ENCODE data around the gene P2RX6.

Gene P2RX6

DNA sequence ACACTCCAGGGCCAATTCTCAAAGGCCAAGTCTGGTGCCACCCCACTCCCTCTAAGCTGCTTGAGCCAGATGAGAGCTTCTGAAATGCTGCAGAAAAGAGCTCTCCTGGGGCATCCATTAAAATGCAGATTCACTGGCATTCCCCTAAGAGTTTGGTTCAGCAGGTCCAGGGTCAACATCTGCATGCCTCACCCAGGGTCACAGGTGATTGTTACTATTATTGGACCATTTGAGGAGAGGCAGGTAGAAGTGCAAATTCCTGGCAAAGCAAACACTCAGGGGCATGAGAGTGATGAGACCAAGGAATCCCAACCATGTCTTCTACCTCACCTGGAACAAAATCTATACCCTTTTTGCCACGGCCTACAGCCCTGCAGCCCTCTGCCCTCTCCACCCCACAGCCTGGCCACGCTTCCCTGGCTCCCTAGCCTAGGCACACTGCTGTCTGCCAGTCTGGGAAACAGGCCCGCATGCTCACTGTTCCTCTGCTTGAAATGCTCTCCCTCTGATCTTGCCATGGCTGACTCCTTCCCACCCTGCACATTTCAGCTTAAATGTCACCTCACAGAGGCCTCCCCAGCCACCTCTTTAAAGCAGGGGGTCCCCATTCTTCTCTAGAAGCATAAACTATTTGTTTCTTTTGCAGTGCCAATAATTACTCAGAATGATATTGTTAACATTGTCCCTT lies 4.4 kb upstream of the P2RX6 start:
- H3K4me2 ChIP-seq (ENCODE audit: insufficient read depth, low read length): no peak overlapping the region
- no peak overlapping the region for H3K9ac ChIP-seq (ENCODE audit: low read depth, low read length)
- no peak overlapping the region for H3K4me3 ChIP-seq (ENCODE audit: low read depth in 1 of 2, low read length in 2 of 2)
- H3K9me3 ChIP-seq (ENCODE audit: insufficient read depth, low read length, severe bottlenecking): no peaks in the 10 kb centered on the region
- H3K79me2 ChIP-seq (ENCODE audit: insufficient read depth, low read length): no peaks in the 10 kb centered on the region
- H3K4me1 ChIP-seq (ENCODE audit: insufficient read depth, low read length): peaks cover 15% of the 10 kb centered on the region
- TF ChIP-seq, protein P1, sequence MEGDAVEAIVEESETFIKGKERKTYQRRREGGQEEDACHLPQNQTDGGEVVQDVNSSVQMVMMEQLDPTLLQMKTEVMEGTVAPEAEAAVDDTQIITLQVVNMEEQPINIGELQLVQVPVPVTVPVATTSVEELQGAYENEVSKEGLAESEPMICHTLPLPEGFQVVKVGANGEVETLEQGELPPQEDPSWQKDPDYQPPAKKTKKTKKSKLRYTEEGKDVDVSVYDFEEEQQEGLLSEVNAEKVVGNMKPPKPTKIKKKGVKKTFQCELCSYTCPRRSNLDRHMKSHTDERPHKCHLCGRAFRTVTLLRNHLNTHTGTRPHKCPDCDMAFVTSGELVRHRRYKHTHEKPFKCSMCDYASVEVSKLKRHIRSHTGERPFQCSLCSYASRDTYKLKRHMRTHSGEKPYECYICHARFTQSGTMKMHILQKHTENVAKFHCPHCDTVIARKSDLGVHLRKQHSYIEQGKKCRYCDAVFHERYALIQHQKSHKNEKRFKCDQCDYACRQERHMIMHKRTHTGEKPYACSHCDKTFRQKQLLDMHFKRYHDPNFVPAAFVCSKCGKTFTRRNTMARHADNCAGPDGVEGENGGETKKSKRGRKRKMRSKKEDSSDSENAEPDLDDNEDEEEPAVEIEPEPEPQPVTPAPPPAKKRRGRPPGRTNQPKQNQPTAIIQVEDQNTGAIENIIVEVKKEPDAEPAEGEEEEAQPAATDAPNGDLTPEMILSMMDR (IDR thresholded peaks at IDR 0.05; ENCODE audit: borderline replicate concordance, extremely low read depth, low read length, poor library complexity, severe bottlenecking): no peak
- TF ChIP-seq EZH2 (IDR thresholded peaks at IDR 0.05; ENCODE audit: borderline replicate concordance, low read depth, low read length, severe bottlenecking): no peak
- ATAC-seq (ENCODE audit: insufficient read depth, low read depth): no peak
- no peak overlapping the region for H2AFZ ChIP-seq (ENCODE audit: low read depth, low read length)
- no peak overlapping the region for H3K27ac ChIP-seq (ENCODE audit: low read length)
- peaks cover 12% of the 10 kb centered on the region; the same call in 1 of the 2 replicates for H4K20me1 ChIP-seq (ENCODE audit: insufficient read depth, low read length)
- H3K27me3 ChIP-seq (ENCODE audit: insufficient read depth, low read length, poor library complexity): peaks cover 9% of the 10 kb centered on the region
- no peak for DNase-seq
- no peaks in the 10 kb centered on the region for H3K36me3 ChIP-seq (ENCODE audit: insufficient read depth, low read length)

DNA sequence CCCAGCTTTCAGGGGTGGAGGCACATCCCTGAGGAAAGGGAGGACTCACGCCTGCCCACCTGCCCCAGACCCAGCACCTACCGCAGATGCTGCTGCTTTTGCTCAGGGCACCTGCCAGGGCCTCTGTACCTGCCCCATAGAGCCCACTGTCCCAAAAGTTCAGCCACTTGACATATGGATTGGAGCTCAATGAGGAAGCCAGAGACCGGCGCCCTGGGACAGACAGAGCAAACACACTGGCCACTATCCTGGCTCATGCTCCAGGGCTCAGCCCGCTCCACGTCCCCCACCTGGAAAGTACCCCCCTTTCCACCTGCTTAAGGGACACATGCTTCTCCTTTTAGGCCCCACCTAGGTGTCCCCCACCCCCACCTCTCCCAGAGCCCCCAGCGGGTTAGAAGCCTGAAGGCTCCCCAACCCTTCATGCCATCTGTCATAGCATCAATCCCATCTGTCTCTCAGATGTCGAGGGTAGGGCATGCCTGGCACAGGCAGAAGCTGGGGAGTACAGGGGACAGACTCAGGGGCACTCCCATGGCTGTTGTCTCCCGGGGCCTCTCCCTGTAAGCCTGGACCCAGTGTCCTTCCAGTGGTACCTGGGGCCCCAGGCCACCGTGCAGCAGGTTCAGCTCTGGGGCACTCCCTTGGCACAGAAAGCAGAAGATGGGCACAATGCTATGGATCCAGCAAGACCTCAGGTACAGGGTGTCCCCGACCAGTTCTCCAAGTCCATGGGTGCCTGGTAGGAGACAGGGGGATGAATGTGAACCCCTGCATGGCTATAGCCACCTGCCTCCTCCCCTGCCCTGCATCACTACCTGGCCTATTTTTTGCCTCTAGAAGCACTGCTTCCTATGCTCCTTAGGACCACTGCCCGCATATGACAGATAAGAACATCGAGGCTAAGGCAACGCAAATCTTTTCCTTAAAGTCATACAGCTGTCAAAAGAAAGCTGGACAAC lies 2.2 kb upstream of the P2RX6 start:
- Histone ChIP-seq H3K9me3 (ENCODE audit: insufficient read depth, low read length, severe bottlenecking) (no peaks in the 10 kb centered on the region), H2AFZ (ENCODE audit: low read depth, low read length) (no peak overlapping the region), H3K79me2 (ENCODE audit: insufficient read depth, low read length) (no peaks in the 10 kb centered on the region), H3K9ac (ENCODE audit: low read depth, low read length) (no peak overlapping the region), H3K4me3 (ENCODE audit: low read depth in 1 of 2, low read length in 2 of 2) (no peak overlapping the region), H3K27me3 (ENCODE audit: insufficient read depth, low read length, poor library complexity) (peaks cover 9% of the 10 kb centered on the region), H3K4me1 (ENCODE audit: insufficient read depth, low read length) (peaks cover 15% of the 10 kb centered on the region), H3K36me3 (ENCODE audit: insufficient read depth, low read length) (no peaks in the 10 kb centered on the region), H4K20me1 (ENCODE audit: insufficient read depth, low read length) (peaks cover 16% of the 10 kb centered on the region), H3K27ac (ENCODE audit: low read length) (no peak overlapping the region), H3K4me2 (ENCODE audit: insufficient read depth, low read length) (no peak overlapping the region)
- DNase-seq (no peak), ATAC-seq (ENCODE audit: insufficient read depth, low read depth) (no peak)
- no peak for TF ChIP-seq EZH2 (IDR thresholded peaks at IDR 0.05; ENCODE audit: borderline replicate concordance, low read depth, low read length, severe bottlenecking)
- TF ChIP-seq, protein P1 (IDR thresholded peaks at IDR 0.05; ENCODE audit: borderline replicate concordance, extremely low read depth, low read length, poor library complexity, severe bottlenecking): no peak

DNA sequence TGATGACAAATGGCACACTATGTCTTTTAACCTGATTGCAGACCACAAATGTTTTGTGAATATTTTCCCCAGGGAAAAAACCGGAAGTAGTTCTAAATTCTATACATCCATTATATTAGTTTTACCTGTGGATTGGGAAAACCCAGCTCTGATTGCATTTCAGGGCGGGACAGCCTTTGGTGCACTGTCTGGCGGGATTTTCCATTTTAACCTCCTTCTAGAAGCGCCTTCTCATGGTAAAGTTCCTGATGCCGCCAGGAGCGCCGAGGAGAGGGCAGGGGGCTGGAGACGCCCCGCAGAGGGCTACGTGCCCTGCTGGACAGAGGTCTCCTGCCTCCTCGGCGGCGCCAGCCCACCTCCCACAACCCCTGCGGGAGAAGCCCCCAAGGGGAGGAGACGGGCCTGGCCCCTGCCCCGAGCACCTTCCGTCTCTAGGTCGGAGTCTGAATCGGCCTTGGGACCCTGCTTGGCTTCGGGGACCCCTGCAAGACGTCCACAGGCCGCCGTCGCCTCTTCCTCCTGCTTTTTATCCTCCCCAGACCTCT lies 1.2 kb upstream of the P2RX6 start:
- H3K27ac ChIP-seq (ENCODE audit: low read length): no peak overlapping the region

More for the DNA sequence above, 1.2 kb upstream of the P2RX6 start:
- Histone ChIP-seq H3K4me1 (ENCODE audit: insufficient read depth, low read length) (peaks cover 15% of the 10 kb centered on the region), H3K27me3 (ENCODE audit: insufficient read depth, low read length, poor library complexity) (peaks cover 9% of the 10 kb centered on the region), H3K4me3 (ENCODE audit: low read depth in 1 of 2, low read length in 2 of 2) (peak overlapping the region in 1 of 2 experiments; percentile 23; a peak in 1 of 4 replicates), H3K4me2 (ENCODE audit: insufficient read depth, low read length) (peak overlapping the region; percentile 59), H2AFZ (ENCODE audit: low read depth, low read length) (no peak overlapping the region; the same call in 1 of the 2 replicates), H3K79me2 (ENCODE audit: insufficient read depth, low read length) (no peaks in the 10 kb centered on the region), H4K20me1 (ENCODE audit: insufficient read depth, low read length) (peaks cover 13% of the 10 kb centered on the region), H3K9ac (ENCODE audit: low read depth, low read length) (no peak overlapping the region), H3K9me3 (ENCODE audit: insufficient read depth, low read length, severe bottlenecking) (no peaks in the 10 kb centered on the region), H3K36me3 (ENCODE audit: insufficient read depth, low read length) (no peaks in the 10 kb centered on the region)
- DNase-seq (no peak), ATAC-seq (ENCODE audit: insufficient read depth, low read depth) (no peak)
- TF ChIP-seq, protein P1 (IDR thresholded peaks at IDR 0.05; ENCODE audit: borderline replicate concordance, extremely low read depth, low read length, poor library complexity, severe bottlenecking): no peak
- TF ChIP-seq EZH2 (IDR thresholded peaks at IDR 0.05; ENCODE audit: borderline replicate concordance, low read depth, low read length, severe bottlenecking): no peak

All from DND-41 (cell line).